Astrocyte of the cerebellum (primary cell): ENCODE results near the gene GFPT1.

ENCODE experiments used
- DNase-seq: peaks from one replicate; pipeline ENCODE4 v3.0.0-alpha.2; 2011; ENCODE audit warnings: low read depth
- H3K4me3 ChIP-seq: 2 replicates; pipeline ENCODE4 v1.5.1; 2011; ENCODE audit warnings: mild to moderate bottlenecking, low read depth, low read length, moderate library complexity
- CTCF ChIP-seq: IDR thresholded peaks from 2 replicates; pipeline ENCODE4 v1.5.1; 2012; ENCODE audit warnings: low read length, low read depth, moderate library complexity, mild to moderate bottlenecking; ENCODE audit errors: missing control alignments
- in situ Hi-C: cut with HindIII; loops from 2 replicates; pipeline ENCODE4 v1.10.0; 2017; ENCODE audit warnings: low sequenced_read_pairs

GFPT1 gene

GRCh38 chr2:69280796-69281412 is 106.1 kb downstream of the GFPT1 start:
- TF ChIP-seq CTCF: no peak
- DNase-seq: no peak
- H3K4me3 ChIP-seq: no peak overlapping the region
- in situ Hi-C loops: no loop called here

GRCh38 chr2:69279931-69280681 is 106.9 kb downstream of the GFPT1 start:
- DNase-seq: no peak
- TF ChIP-seq CTCF: no peak
- in situ Hi-C loops: no loop called here
- H3K4me3 ChIP-seq: no peak overlapping the region

GRCh38 chr2:69279211-69279610 is 107.8 kb downstream of the GFPT1 start:
- in situ Hi-C loops: no loop called here
- no peak for DNase-seq
- no peak for TF ChIP-seq CTCF
- no peak overlapping the region for H3K4me3 ChIP-seq

GRCh38 chr2:69278366-69278765 is 108.7 kb downstream of the GFPT1 start:
- TF ChIP-seq CTCF: no peak
- no peak overlapping the region for H3K4me3 ChIP-seq
- in situ Hi-C loops: no loop called here
- no peak for DNase-seq

- in situ Hi-C loops: no loop called here
- TF ChIP-seq CTCF: no peak
Measured at GRCh38 chr2:69275490-69275889, 111.5 kb downstream of the GFPT1 start.

GRCh38 chr2:69272803-69273471 is 114.1 kb downstream of the GFPT1 start:
- in situ Hi-C loops: no loop called here
- no peak overlapping the region for H3K4me3 ChIP-seq
- TF ChIP-seq CTCF: no peak
- no peak for DNase-seq

More at GRCh38 chr2:69275490-69275889, 111.5 kb downstream of the GFPT1 start:
- no peak overlapping the region for H3K4me3 ChIP-seq
- no peak for DNase-seq
